SK-N-SH (cell line): Measurements from ENCODE around the gene PKNOX2.

Experiments
- CTCF ChIP-seq: fragments of 200-600 bp; sonication (generic); IDR thresholded peaks from 2 replicates; pipeline ENCODE4 v1.6.1; 2017; ENCODE audit warnings: antibody characterized with exemption, mild to moderate bottlenecking, moderate library complexity
- EP300 ChIP-seq, 2 experiments: IDR thresholded peaks; 2 replicates each; pipeline versions ENCODE4 v1.4.0 to v1.6.1; 2012; ENCODE audit warnings: borderline replicate concordance in 1 of 2, low read depth in 1 of 2, low read length in 1 of 2
- IRF3 ChIP-seq: fragments of 150-350 bp; IDR thresholded peaks from 2 replicates; pipeline ENCODE4 v1.6.1; 2016; ENCODE audit warnings: mild to moderate bottlenecking, low read depth, low read length
- JUND ChIP-seq: IDR thresholded peaks from 2 replicates; pipeline ENCODE4 v1.4.0; 2012
- MXI1 ChIP-seq: IDR thresholded peaks from 2 replicates; pipeline ENCODE4 v1.6.1; 2012; ENCODE audit warnings: mild to moderate bottlenecking, low read depth, low read length, improper control_type of control experiment
- RFX5 ChIP-seq: IDR thresholded peaks from 2 replicates; pipeline ENCODE4 v1.6.1; 2012; ENCODE audit warnings: mild to moderate bottlenecking, improper control_type of control experiment, low read length
- YY1 ChIP-seq: IDR thresholded peaks from 2 replicates; pipeline ENCODE4 v1.4.0; 2012; ENCODE audit warnings: low read depth, mild to moderate bottlenecking

- no peak for TF ChIP-seq CTCF
- no peak for TF ChIP-seq RFX5
- TF ChIP-seq YY1, result no peak
- no peak for TF ChIP-seq MXI1
- no peak for TF ChIP-seq EP300 (IDR thresholded peaks at IDR 0.05; ENCODE audit: borderline replicate concordance in 1 of 2, low read depth in 1 of 2, low read length in 1 of 2)
- TF ChIP-seq JUND, result no peak
- no peak for TF ChIP-seq IRF3
Measured at GRCh38 chr11:125320347-125321076, 156.0 kb downstream of the PKNOX2 start.
